ENCODE data around the gene SPATA31D1. TPM values are rescaled to one million over a fixed set of nuclear protein-coding genes. Genes with fewer than 3 reads are reported as not detected.

The SPATA31D1 gene
- polyA plus RNA-seq, 1 of the 3 experiments (the other 2 are of a cell fraction): not detected

GRCh38 chr9:81969971-81970370 is 18.6 kb upstream of the SPATA31D1 start:
- H3K27ac ChIP-seq (ENCODE audit: low read depth in 2 of 2, low read length in 1 of 2): no peak overlapping the region
- no peaks in the 10 kb centered on the region for H3K9me3 ChIP-seq
- CTCF ChIA-PET: no interaction called here

GRCh38 chr9:81971727-81972126 is 16.8 kb upstream of the SPATA31D1 start:
- no peak overlapping the region for H3K27ac ChIP-seq (ENCODE audit: low read depth in 2 of 2, low read length in 1 of 2)
- no peaks in the 10 kb centered on the region for H3K36me3 ChIP-seq (replicated peaks in 1 of 2; ENCODE audit: control insufficient read depth in 1 of 2, insufficient read depth in 2 of 2, low read length in 1 of 2)
- CTCF ChIA-PET: no interaction called here
- no peaks in the 10 kb centered on the region for H3K9me3 ChIP-seq
- no peak for DNase-seq
- no peak overlapping the region for H2AFZ ChIP-seq (ENCODE audit: low read depth)
- no peak overlapping the region for H3K9ac ChIP-seq
- H3K4me3 ChIP-seq (ENCODE audit: low read depth in 2 of 2, low read length in 1 of 2): no peak overlapping the region
- POLR2A ChIA-PET: no interaction called here
- TF ChIP-seq TAF1 (IDR thresholded peaks at IDR 0.05; ENCODE audit: borderline replicate concordance, low read depth, low read length): no peak
- no peak for TF ChIP-seq RAD21 (IDR thresholded peaks at IDR 0.05; ENCODE audit: low read length)
- no peak for TF ChIP-seq YY1 (IDR thresholded peaks at IDR 0.05; ENCODE audit: low read depth)
- no peak for TF ChIP-seq TEAD4 (IDR thresholded peaks at IDR 0.05; ENCODE audit: borderline replicate concordance, insufficient read depth)
- no peak for TF ChIP-seq RXRA (IDR thresholded peaks at IDR 0.05; ENCODE audit: borderline replicate concordance, low read depth)
- no peak for TF ChIP-seq CTCF (IDR thresholded peaks at IDR 0.05)
- TF ChIP-seq RFX5 (IDR thresholded peaks at IDR 0.05; ENCODE audit: low read length): no peak
- no peak for TF ChIP-seq MXI1 (IDR thresholded peaks at IDR 0.05; ENCODE audit: low read depth, low read length)
- TF ChIP-seq MEF2A (IDR thresholded peaks at IDR 0.05; ENCODE audit: borderline replicate concordance, low read depth): no peak
- no peak for TF ChIP-seq ZBTB33 (IDR thresholded peaks at IDR 0.05; ENCODE audit: borderline replicate concordance, low read depth)
- no peaks in the 10 kb centered on the region for H3K9me2 ChIP-seq
- H3K4me2 ChIP-seq: no peak overlapping the region
- H3K4me1 ChIP-seq (ENCODE audit: control insufficient read depth in 1 of 2, insufficient read depth in 2 of 2, low read depth in 1 of 2, low read length in 1 of 2): no peaks in the 10 kb centered on the region
- H3K79me2 ChIP-seq (ENCODE audit: insufficient read depth): no peaks in the 10 kb centered on the region
- H4K20me1 ChIP-seq (ENCODE audit: insufficient read depth): no peaks in the 10 kb centered on the region
- H3K27me3 ChIP-seq (ENCODE audit: insufficient read depth): no peaks in the 10 kb centered on the region
- H3F3A ChIP-seq (replicated peaks; ENCODE audit: insufficient read depth): no peaks in the 10 kb centered on the region

More at GRCh38 chr9:81969971-81970370, 18.6 kb upstream of the SPATA31D1 start:
- no peak for DNase-seq
- Histone ChIP-seq H3K4me1 (ENCODE audit: control insufficient read depth in 1 of 2, insufficient read depth in 2 of 2, low read depth in 1 of 2, low read length in 1 of 2) (no peaks in the 10 kb centered on the region), H3K4me3 (ENCODE audit: low read depth in 2 of 2, low read length in 1 of 2) (no peak overlapping the region), H3K79me2 (ENCODE audit: insufficient read depth) (no peaks in the 10 kb centered on the region), H3K9me2 (no peaks in the 10 kb centered on the region), H3F3A (replicated peaks; ENCODE audit: insufficient read depth) (no peaks in the 10 kb centered on the region), H3K9ac (no peak overlapping the region), H2AFZ (ENCODE audit: low read depth) (no peak overlapping the region), H3K36me3 (replicated peaks in 1 of 2; ENCODE audit: control insufficient read depth in 1 of 2, insufficient read depth in 2 of 2, low read length in 1 of 2) (no peaks in the 10 kb centered on the region), H4K20me1 (ENCODE audit: insufficient read depth) (no peaks in the 10 kb centered on the region), H3K4me2 (no peak overlapping the region), H3K27me3 (ENCODE audit: insufficient read depth) (no peaks in the 10 kb centered on the region)
- POLR2A ChIA-PET: no interaction called here
- TF ChIP-seq POLR2AphosphoS5 (IDR thresholded peaks at IDR 0.05; ENCODE audit: low read depth, low read length): no peak
- no peak for TF ChIP-seq FOXM1 (IDR thresholded peaks at IDR 0.05; ENCODE audit: low read depth)
- no peak for TF ChIP-seq EP300 (IDR thresholded peaks at IDR 0.05; ENCODE audit: borderline replicate concordance in 1 of 2, low read depth in 1 of 2, low read length in 1 of 2)
- TF ChIP-seq SMC3 (IDR thresholded peaks at IDR 0.05; ENCODE audit: low read depth, low read length): no peak
- TF ChIP-seq TCF12 (IDR thresholded peaks at IDR 0.05): no peak
- no peak for TF ChIP-seq YY1 (IDR thresholded peaks at IDR 0.05; ENCODE audit: low read depth)
- no peak for TF ChIP-seq MAX (IDR thresholded peaks at IDR 0.05; ENCODE audit: low read depth)
- no peak for TF ChIP-seq MEF2A (IDR thresholded peaks at IDR 0.05; ENCODE audit: borderline replicate concordance, low read depth)
- no peak for TF ChIP-seq NFIC (IDR thresholded peaks at IDR 0.05; ENCODE audit: borderline replicate concordance)
- no peak for TF ChIP-seq GATA2 (CRISPR knock-in tag; IDR thresholded peaks at IDR 0.05)
- no peak for TF ChIP-seq RXRA (IDR thresholded peaks at IDR 0.05; ENCODE audit: borderline replicate concordance, low read depth)

Data from SK-N-SH (cell line).